ENCODE data around the gene CLTCL1.

Gene CLTCL1

DNA sequence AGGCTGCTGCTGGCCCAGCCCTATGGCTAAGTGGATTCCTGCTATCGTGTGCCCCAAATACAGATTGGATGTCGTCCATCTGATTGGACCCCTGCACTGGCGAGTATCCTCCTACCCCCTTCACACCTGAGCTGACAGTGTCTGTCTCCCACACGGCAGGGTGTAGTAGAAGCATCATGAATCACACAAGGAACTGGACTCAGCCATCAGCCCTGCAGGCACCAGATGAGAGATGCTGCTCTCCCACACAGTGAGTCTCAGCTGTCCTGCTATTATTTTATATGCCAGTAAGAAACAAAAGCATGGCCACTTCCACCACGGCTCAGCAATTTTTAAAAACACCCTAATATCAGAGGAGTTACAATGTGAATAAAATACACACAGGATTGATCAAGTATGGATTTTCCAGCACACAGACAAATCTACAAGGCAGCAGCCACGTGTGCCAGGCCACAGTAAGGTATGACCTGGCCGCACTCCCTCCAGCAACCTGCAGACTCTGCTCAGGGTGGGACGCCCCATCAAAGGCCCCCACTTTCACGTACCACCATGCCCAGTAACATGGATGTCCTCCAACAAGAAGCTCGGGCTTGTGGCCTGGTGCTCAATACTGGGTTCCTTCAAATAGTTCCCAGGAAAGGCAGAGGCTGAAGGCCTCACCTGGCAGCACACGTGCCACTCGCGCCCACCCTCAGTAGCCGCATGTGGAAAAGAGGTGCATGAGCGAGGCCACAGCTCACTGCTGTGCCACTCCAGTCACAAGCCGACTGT, 96.6 kb downstream of the CLTCL1 start:
- DNase-seq: no peak

DNA sequence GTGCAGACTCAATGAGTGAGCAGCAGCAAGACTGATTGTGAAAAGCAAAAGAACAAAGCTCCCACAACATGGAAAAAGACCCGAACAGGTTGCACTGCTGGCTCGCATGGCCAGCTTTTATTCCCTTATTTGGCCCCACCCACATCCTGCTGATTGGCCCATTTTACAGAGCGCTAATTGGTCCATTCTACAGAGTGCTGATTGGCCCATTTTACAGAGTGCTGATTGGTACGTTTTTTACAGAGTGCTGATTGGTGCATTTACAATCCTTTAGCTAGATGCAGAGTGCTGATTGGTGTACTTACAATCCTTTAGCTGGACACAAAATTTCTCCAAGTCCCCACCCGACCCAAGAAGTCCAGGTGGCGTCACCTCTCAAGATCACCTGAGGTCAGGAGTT, 97.6 kb downstream of the CLTCL1 start:
- no peak for DNase-seq

DNA sequence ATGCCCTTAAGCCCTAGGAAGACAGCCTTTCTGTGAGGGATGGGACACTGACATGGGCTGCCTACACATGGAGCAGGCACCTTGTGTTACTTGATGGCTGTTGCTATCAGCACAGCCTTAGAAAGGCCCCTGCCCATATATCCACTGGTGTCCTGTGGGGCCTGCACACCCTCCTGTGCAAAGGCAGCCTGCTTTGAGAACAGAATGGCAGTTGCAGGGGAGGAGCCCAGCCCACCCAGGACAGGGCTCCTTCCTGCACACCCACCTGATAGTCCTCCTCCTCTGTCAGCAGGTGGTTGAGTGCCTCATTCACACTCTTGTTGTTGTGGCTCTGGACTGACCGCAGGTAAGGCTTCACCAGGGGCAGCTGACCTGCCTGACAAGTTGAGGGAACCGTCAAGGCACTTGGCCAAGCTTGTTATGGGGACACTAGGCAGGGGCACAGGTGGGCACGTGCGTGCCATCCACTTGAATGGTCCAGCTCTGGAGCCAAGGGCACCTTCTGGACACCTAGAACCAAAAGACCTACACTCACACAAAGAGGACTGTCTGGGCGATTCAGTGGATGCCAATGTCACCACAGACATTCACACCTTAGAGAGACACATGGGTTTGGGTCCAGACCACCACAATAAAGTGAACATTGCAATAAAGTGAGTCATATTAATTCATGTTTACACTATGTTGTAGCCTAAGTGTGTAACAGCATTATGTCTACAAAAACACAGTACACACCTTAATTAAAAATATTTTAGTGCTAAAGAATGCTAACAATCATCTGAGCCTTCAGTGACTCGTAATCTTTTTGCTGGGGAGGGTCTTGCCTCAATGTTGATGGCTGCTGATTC, 103.6 kb downstream of the CLTCL1 start:
- no peak for DNase-seq

DNA sequence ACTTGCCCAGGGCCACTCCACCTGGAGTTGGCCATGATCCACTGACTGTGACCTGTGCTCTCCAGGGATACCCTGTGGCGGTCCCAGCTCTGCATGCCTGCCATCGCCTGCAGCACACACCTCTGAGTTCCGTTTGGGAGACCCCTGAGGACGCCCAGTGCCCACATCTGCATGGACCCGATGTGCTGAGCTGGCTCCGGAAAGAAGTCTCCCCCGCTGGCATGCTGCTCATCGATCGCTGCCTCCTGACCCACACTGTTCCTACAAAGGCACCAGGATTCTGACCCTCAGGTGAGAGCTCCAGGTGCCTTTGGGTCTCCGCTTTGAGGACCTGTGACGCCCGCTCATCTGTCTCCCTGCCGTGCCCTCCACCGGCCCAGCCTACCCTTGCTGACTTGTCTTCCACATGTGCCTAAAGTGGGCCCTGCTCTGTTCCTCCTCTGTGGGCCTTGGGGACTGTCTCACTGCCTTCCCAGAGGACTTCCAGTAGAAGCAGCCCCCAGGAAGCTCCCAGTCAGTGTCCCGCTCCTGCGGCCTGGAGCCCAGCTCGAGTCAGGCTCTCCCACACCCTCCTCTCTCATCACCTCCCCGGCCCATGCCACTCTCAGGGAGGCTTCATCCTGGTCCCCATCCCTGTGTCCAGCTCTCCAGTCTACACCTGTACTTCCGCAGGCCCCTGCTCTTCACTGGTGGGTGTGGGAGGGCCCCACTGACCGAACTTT, 107.1 kb downstream of the CLTCL1 start:
- DNase-seq: no peak

DNA sequence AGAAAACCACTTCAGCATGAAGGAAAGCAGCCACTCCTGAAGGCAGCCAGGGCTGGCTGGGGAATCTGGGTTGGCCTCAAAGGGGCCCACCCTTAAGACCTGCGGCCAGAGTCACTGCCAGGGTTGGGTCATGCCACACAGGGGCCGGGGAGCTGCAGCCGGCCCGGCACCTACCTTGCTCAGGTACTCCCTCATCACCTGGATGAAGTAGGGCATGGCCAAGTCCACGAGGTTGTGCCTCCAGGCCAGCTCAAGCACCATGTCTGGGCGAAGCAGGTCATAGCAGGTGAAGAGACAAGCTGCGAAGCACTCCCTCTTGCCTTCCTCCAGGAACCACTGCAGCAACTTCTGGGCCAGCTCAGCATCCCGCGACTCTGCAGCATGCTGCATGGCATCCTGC, 108.3 kb downstream of the CLTCL1 start:
- no peak for DNase-seq

DNA sequence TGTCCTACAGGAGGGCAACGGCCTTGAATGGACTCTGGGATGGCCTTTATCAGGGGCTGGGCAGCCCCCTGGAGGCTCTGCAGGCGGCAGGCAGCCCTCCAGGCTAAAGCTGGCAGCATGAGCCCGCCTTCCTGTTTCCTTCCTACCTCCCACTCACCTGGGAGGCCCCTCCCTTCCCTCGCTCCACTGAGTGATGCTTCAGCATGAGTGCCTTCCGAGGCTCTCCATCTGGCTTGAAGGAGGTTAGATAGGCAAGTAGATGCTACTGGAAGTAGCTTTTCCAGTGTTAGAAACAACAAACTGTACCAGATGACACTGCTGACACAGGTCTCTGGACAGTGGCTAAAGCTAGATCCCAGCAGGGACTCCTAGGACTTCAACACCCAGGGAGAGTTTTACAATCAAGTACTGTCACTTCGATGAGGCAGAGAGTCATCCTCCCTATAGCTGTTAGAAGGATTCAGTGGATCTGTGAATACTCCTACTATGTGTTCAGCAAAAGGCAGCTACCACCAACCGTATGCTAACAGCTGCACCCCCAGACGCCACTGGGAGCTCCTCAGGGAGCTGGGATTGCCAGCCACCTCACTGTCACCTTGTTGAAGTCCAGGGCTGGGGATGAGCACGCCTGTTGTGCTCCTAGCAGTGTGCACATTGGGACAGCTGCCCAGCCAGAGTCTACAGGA, 108.9 kb downstream of the CLTCL1 start:
- DNase-seq: no peak

DNA sequence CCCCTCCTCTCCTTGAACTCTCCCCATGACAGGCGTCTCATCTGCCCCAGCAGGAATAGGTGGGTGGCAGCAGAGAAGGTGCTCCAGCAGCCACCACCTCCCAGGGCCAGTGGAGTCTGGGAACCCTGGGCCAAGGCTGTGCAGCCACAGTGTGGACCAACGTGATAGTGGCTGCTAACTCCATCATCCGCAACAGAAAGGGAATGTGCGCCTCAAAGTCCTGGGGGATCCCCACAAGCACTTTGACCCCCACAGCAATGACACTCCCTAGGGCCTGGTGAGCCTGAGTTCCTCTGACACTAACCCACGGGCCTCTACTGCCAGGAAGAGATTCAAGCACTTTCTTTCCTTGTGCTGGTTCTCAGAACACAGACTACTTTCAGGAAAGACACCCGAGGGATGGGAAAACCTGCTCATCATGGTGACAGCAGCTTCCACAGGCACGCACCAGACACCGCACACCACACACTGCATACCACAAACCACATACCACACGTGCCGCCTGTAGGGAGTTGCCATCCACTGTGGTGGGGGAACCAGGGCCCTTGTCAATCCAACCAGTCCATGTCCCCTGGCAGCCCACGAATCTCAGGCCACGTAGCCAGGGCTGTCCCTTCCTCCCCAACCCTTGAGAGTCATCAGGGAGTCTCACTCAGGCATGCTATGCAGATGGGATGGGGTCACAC, 109.6 kb downstream of the CLTCL1 start:
- DNase-seq: no peak

DNA sequence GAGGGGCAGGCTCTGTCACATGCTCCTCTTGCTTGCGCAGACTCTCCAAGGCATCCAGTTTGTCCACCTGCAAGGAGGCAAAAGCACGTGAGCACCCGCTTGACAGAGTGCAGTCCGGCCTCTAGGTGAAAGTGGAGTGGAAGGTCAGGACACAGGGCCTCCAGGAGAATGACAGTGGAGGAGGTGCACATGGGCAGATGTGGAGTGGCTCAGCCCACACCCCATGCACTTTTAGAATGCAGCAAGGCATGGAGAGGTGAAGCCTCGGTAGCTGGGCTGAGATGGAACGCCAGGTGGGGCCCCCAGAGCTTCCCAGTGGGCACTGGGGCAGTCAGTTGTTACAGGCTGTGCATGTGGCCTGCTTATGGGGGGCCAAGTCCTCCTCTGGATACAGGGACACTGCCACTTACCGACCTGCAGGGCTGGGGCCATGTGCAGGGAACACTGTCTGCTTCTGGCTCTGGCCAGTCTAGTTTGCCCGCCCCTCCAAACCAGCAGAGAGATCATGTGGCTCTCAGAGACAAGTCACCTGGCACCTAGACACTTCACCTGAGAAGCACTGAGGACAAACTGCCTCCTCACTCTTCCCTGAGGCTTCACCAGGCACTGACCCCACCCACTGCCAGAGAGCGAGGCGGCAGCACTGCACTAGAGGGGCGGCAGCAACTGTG, 110.6 kb downstream of the CLTCL1 start:
- DNase-seq: no peak

DNA sequence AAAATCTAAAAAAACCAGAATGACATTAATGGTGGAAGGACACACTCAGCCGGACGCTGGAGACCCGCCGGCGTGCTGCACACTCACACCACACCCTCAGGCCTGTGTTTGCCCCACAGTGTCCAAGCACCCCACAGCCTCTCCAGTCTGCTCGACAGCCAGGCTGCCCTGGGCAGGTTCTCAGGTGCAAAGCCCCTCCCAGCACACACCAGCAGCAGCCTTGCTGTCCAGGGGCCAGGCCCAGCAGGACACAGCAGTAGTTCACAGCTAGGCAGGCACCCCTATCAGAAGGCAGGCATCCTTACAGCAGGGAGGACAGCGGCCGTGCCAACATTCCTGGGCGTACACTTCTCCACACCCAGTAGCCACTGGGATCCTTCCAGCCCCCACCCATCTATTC, 111.3 kb downstream of the CLTCL1 start:
- DNase-seq: no peak

DNA sequence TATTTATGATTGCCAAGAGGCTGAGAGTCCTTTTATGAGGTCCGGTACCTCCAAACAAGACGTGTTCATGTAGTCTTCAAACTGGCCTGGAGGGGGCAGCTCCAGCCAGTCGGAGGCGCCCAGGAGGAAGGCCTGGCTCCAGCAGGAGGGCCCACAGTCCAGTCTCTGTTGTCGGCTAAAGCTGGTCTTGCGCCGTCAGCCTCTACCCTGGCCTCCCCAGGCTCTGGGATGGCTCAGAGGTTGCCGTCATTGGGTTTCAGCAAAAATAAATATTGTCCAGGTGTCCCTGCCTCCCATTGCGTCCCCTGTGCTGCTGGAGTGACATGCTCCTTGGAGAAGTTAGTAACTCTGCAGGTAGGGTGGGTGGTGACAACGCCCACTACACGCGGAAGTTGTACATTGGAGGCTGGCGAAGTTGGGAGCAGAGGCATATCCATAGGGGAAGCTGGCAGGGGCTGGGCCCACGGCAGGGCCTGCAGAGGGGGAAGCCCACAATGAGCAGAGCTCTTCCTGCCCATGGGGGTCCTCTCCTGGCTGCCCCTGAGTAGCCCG, 111.9 kb downstream of the CLTCL1 start:
- no peak for DNase-seq

DNA sequence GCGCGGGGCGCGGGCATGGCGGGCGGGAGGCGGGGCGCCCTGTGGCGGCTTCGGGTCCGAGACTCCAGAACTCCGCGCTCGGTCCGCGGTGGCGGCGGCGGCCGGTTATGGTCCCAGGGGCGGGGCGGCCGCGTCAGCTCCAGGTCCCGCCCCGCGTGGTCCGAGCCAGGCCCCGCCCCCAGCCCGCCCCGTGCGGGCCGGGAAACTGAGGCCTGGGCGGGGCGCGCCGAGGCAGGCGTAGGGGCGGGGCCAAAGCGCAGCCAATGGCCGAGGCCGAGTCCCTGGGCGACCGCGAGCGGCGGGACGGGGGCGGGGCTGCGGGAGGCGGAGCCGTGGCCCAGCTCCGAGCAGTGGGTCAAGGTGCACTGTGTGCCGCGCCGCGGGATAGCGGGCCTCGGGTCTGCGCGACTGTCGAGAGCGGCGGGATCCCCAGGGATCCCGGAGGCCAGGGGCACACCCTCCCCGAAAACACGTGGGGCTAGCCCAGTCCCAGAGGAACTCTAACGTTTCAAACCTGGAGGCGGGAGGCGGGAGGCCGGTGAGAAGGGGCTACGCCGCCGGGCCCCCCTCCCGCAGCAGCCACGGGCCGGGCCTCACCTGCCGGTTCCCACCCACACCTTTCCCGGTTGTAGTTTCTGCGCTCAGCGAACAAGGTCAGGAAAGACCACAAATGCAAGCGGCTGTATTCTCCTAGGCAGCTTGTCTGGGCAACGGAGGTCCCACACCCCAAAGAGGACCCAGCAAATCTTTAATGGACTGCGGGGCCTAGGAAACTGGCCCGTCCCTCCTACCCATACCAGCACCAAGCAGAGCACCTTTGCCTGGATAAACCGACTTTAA, 112.6 kb downstream of the CLTCL1 start, which contains the start of gene SLC25A1:
Gene SLC25A1 (minus strand): TSS at position 80 of the 840 bp plus-strand sequence. CDS start 63 bp downstream, at position 17.
- peak; percentile 62 for DNase-seq

DNA sequence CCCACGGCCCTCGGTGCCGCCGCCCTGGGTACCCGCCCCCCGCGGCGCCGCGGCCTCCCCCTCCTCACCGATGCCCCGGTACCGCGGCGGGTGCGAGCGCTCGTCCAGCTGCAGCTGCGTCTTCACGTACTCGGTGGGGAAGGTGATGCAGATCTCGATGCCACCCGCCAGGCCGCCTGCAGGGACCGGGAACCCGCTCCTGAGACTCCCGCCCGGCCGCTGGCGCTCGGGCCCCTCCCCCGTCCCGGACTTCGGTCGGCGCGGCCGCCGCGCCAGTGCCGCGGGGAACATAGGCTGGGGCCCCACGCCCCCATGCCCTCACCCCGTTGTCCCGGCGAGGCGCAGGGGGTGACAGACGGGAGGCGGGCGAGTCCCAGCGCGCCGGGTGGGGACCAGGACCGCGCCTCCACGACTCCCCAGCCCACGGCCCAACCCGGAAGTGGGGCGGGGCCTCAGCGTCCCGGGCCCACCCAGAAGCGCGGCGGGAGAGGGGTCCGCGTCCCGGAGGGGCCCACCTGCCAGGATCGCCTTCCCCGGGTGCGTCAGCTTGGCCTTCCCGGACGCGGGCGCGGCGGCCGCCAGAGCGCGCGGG, 113.4 kb downstream of the CLTCL1 start:
- DNase-seq: peak; percentile 48

DNA sequence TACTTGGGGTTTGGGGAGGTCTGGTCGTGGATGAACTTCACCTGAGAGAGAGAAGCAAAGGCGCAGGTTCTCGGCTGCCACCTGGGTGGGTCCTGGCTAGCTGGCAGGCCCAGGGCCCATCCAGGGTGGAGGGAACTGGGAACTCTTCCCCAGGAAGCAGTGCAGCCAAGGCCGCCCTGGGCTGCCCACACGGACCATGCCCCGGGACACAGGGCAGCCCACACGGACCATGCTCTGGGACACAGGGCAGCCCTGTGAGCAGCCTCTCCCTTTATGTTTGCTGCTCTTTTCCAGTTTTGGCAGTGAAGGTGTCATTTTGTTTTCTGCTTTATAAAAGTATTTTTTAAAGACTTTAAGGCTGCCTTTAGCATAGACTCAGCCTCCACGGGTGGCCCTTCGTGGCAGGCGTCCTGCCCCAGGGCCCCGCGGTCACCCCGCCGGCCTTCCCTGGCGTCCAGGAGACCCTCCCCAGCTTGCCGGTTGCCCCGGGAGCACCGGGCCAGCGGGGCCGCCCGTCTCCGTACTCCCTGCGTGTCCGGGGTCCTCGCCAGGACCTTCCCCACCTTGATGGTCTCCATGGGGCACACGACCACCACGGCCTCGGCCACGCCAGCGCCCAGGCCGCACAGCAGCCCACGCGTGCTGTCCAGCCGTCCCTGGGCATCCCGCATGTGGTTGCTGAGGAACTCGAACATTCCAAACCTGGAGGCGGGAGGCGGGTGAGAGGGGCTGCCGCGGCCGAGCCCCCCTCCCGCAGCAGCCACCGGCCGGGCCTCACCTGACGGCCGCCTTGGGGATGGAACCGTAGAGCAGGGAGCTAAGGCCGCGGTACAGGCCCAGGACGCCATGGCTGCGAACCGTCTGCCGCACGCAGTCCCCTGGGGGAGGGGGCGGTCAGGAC, 114.1 kb downstream of the CLTCL1 start:
- DNase-seq: no peak

DNA sequence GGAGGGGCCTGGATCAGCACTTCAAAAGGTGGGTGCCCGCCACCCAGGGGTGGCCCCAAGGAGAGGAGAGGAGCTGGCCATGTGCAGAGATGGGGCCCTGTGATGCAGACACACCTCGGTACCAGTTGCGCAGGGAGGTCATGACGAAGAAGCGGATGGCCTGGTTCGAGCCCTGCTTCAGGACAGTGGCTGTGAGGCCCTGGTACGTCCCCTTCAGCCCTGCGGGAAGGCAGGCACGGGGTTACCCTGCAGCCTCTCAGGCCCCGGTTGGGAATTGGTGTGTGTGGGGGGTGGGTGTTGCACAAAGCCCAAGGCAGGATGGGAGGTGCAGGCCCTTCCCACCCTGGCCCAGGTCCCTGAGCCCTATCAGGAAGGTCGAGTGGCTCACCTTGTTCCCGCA, 114.8 kb downstream of the CLTCL1 start:
- no peak for DNase-seq

DNA sequence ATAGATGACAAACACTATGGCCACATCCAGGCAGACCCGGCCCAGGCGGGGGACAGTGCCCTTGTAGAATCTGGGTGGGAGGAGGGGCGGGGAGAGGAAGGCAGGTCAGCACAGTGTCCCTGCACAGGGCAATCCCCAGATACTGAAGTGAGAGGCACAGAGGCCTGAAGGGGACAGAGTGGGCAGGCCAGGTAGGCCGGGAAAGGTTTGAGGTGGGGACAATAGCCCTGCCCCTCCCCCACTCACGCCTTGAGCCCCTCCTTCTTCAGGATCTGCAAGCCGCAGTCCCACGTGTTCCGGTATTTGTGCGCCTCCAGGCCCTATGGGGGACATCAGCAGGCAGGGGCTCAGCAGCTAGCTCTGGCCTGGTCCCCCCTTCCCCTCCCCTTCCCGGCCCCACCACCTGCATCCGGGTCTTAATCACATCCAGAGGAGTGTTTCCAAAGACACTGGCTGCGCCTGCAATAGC, 115.3 kb downstream of the CLTCL1 start:
- DNase-seq: no peak

DNA sequence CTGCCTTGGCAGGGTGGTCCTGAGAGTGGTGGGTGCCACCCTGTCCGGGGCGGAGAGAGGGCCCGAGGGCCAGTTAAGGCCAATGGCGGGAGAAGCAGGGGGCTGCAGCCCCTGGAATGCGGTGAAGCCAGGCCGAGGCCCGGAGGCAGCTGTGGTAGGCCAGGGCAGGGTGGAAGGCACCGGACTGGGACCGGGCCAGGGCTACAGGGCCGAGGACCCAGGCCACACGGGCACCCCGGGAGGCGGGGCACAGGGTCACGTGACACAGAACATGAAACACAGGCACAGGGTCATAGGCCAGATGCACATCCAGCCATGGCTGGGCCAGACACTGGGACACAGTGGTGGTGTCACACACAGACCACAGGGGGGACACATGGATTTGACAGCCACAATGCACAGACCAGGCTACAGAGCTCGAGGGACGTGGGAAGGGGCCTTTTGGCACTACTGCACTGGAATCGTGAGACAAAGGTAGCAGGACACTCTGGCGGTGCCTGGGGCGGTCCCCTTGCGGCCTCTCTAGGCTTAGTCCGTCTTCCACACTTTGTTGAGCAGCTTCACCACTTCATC, 115.8 kb downstream of the CLTCL1 start:
- no peak for DNase-seq

DNA sequence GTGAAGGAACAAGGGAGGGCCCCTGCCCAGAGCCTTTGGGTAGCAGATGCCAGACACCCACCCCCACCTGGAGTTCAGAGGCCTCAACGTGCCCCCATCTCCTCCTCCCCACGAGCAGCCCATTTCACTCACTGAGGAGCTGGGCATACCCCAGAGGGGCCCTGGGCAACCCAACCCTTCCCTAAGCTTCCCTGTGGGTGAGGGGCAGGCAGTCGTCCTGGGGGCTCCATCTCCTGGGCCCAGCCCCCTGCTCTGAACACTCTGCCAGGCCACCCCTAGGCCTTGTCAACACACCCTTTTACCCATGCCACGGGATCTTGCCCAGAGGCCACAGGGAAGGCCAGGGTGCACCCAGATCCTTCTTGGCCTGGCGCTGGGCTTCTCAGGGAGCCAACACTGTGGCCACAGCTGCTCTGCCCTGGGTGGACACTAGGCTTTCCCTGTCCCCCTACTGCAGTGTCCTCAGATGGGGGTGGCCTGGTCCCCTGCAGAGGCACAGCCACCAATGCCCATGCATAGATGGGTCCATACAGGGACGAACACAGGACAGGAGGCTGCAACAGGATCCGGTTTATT, 116.4 kb downstream of the CLTCL1 start:
- no peak for DNase-seq

Measured in T-helper 9 cell (primary cell).